Activated CD8-positive, alpha-beta memory T cell treated with anti-CD3 and anti-CD28 coated beads, Interleukin-2, amount 10 ng/mL, durations not matched to agents 7 days and 5 days (primary cell): ENCODE results near the gene PPP1R9B. TPM values are rescaled to one million over a fixed set of nuclear protein-coding genes. Genes with fewer than 3 reads are reported as not detected.

Experiments used
- ATAC-seq: fragments of 150-1000 bp; cut with Tn5 transposase; one replicate; pipeline ENCODE4 v1.10.0; 2021; ENCODE audit warnings: moderate library complexity
- CTCF ChIA-PET: fragments of 350-600 bp; sonication (Branson Sonifier 250); formaldehyde crosslinking; loops from one replicate; lab custom pipeline; 2021; ENCODE audit warnings: antibody characterized with exemption; lab: Charles Lee
- DNase-seq: peaks from one replicate; pipeline ENCODE4 v3.0.0-alpha.2; 2020
- H3K27ac Mint-ChIP-seq: one replicate; pipeline ENCODE4 v1.8.0; 2021; ENCODE audit warnings: mild to moderate bottlenecking, mixed read lengths
- H3K27me3 Mint-ChIP-seq: one replicate; pipeline ENCODE4 v1.8.0; 2021; ENCODE audit warnings: mixed read lengths
- H3K36me3 Mint-ChIP-seq: one replicate; pipeline ENCODE4 v1.8.0; 2021; ENCODE audit warnings: mild to moderate bottlenecking, mixed read lengths
- H3K4me1 Mint-ChIP-seq: one replicate; pipeline ENCODE4 v1.8.0; 2021; ENCODE audit warnings: mixed read lengths
- H3K4me3 Mint-ChIP-seq: one replicate; pipeline ENCODE4 v1.8.0; 2021; ENCODE audit warnings: mild to moderate bottlenecking, moderate library complexity, mixed read lengths
- H3K9me3 Mint-ChIP-seq: one replicate; pipeline ENCODE4 v1.8.0; 2022; ENCODE audit warnings: low read depth, mixed read lengths
- total RNA-seq, 2 experiments: library from RNA; stranded (reverse); gene quantifications; one replicate each; pipeline ENCODE4 v1.2.3, GENCODE V29; 2021

The PPP1R9B gene
- total RNA-seq, 2 experiments from 2014 or later: 108 to 121 TPM

GRCh38 chr17:50113624-50114320, 36.7 kb downstream of the PPP1R9B start:
- CTCF ChIA-PET: interaction anchor here (0.6 to 4.3 kb wide), 15 partner anchors 9 to 933 kb away, joined by 3 to 25 read pairs (median 6); partner anchors contain the start of genes PDK2 and SAMD14
- no peaks in the 10 kb centered on the region for H3K9me3 Mint-ChIP-seq
- ATAC-seq (no peak), DNase-seq (no peak)
- peaks cover 7% of the 10 kb centered on the region for H3K4me1 Mint-ChIP-seq
- H3K4me3 Mint-ChIP-seq: no peak overlapping the region
- no peaks in the 10 kb centered on the region for H3K36me3 Mint-ChIP-seq
- peaks cover 33% of the 10 kb centered on the region for H3K27me3 Mint-ChIP-seq
- H3K27ac Mint-ChIP-seq: no peak overlapping the region

GRCh38 chr17:50112694-50113093, 37.8 kb downstream of the PPP1R9B start:
- H3K4me3 Mint-ChIP-seq: no peak overlapping the region
- no peaks in the 10 kb centered on the region for H3K36me3 Mint-ChIP-seq
- no peak overlapping the region for H3K27ac Mint-ChIP-seq
- H3K27me3 Mint-ChIP-seq: peaks cover 23% of the 10 kb centered on the region
- DNase-seq (no peak), ATAC-seq (no peak)
- H3K4me1 Mint-ChIP-seq: peaks cover 7% of the 10 kb centered on the region
- CTCF ChIA-PET: interaction anchor here (0.6 to 4.3 kb wide), 5 partner anchors 14 to 932 kb away, joined by 3 to 25 read pairs (median 13); partner anchors contain the start of gene PDK2
- no peaks in the 10 kb centered on the region for H3K9me3 Mint-ChIP-seq

- no peak overlapping the region for H3K27ac Mint-ChIP-seq
- DNase-seq (no peak), ATAC-seq (no peak)
- H3K9me3 Mint-ChIP-seq: no peaks in the 10 kb centered on the region
- no peaks in the 10 kb centered on the region for H3K36me3 Mint-ChIP-seq
- H3K27me3 Mint-ChIP-seq: peaks cover 19% of the 10 kb centered on the region
- CTCF ChIA-PET: interaction anchor here (0.7 to 4.3 kb wide), 9 partner anchors 14 to 185 kb away, joined by 3 to 25 read pairs (median 6); partner anchors contain the start of genes ITGA3 and PDK2
- no peak overlapping the region for H3K4me3 Mint-ChIP-seq
- peaks cover 4% of the 10 kb centered on the region for H3K4me1 Mint-ChIP-seq
Measured at GRCh38 chr17:50111673-50112655, 38.5 kb downstream of the PPP1R9B start.

GRCh38 chr17:50110591-50111349, 39.7 kb downstream of the PPP1R9B start:
- CTCF ChIA-PET: interaction anchor here (1.1 to 3.9 kb wide), 6 partner anchors 16 to 186 kb away, joined by 3 to 13 read pairs (median 8); partner anchors contain the start of genes ITGA3 and PDK2

GRCh38 chr17:50109785-50110184, 40.7 kb downstream of the PPP1R9B start:
- DNase-seq (no peak), ATAC-seq (no peak)
- Mint-ChIP-seq H3K27ac (no peak overlapping the region), H3K36me3 (no peaks in the 10 kb centered on the region), H3K4me1 (no peaks in the 10 kb centered on the region), H3K4me3 (no peak overlapping the region), H3K27me3 (peaks cover under 1% of the 10 kb centered on the region), H3K9me3 (no peaks in the 10 kb centered on the region)
- CTCF ChIA-PET: interaction anchor here (0.5 to 3.9 kb wide), 3 partner anchors 15 to 280 kb away, joined by 3 to 13 read pairs (median 3); partner anchors contain the start of gene PDK2

More at GRCh38 chr17:50110591-50111349, 39.7 kb downstream of the PPP1R9B start:
- no peak for DNase-seq
- Mint-ChIP-seq H3K27me3 (peaks cover 8% of the 10 kb centered on the region), H3K9me3 (no peaks in the 10 kb centered on the region), H3K36me3 (no peaks in the 10 kb centered on the region), H3K4me3 (no peak overlapping the region), H3K4me1 (no peaks in the 10 kb centered on the region), H3K27ac (no peak overlapping the region)
- no peak for ATAC-seq

GRCh38 chr17:50109207-50109606, 41.3 kb downstream of the PPP1R9B start:
- DNase-seq: no peak
- CTCF ChIA-PET: interaction anchor here (0.5 to 3.9 kb wide), 4 partner anchors 15 to 280 kb away, joined by 3 to 13 read pairs (median 3); partner anchors contain the start of gene PDK2
- Mint-ChIP-seq H3K27me3 (no peaks in the 10 kb centered on the region), H3K4me3 (no peak overlapping the region), H3K36me3 (no peaks in the 10 kb centered on the region), H3K4me1 (no peaks in the 10 kb centered on the region), H3K27ac (no peak overlapping the region), H3K9me3 (no peaks in the 10 kb centered on the region)
- ATAC-seq: no peak

- no peak overlapping the region for H3K4me3 Mint-ChIP-seq
- no peak overlapping the region for H3K27ac Mint-ChIP-seq
- CTCF ChIA-PET: interaction anchor here (0.7 to 3.9 kb wide), 5 partner anchors 9 to 77 kb away, joined by 3 to 13 read pairs (median 3); partner anchors contain the start of gene PDK2
- no peaks in the 10 kb centered on the region for H3K9me3 Mint-ChIP-seq
- no peaks in the 10 kb centered on the region for H3K27me3 Mint-ChIP-seq
- ATAC-seq (no peak), DNase-seq (no peak)
- H3K36me3 Mint-ChIP-seq: no peaks in the 10 kb centered on the region
- H3K4me1 Mint-ChIP-seq: no peaks in the 10 kb centered on the region
Measured at GRCh38 chr17:50108556-50108955, 41.9 kb downstream of the PPP1R9B start.

- Mint-ChIP-seq H3K4me3 (no peak overlapping the region), H3K27ac (no peak overlapping the region), H3K9me3 (no peaks in the 10 kb centered on the region), H3K36me3 (no peaks in the 10 kb centered on the region), H3K27me3 (no peaks in the 10 kb centered on the region), H3K4me1 (no peaks in the 10 kb centered on the region)
- DNase-seq (no peak), ATAC-seq (no peak)
- CTCF ChIA-PET: interaction anchor here (1.0 to 3.9 kb wide), 4 partner anchors 10 to 53 kb away, joined by 3 to 13 read pairs (median 7); partner anchors contain the start of gene PDK2
Measured at GRCh38 chr17:50107790-50108414, 42.6 kb downstream of the PPP1R9B start.

- no peaks in the 10 kb centered on the region for H3K36me3 Mint-ChIP-seq
- H3K27ac Mint-ChIP-seq: no peak overlapping the region
- ATAC-seq (no peak), DNase-seq (no peak)
- CTCF ChIA-PET: interaction anchor here (0.8 to 3.9 kb wide), 4 partner anchors 11 to 299 kb away, joined by 3 to 13 read pairs (median 7); partner anchors contain the start of gene PDK2
- H3K4me1 Mint-ChIP-seq: no peaks in the 10 kb centered on the region
- H3K9me3 Mint-ChIP-seq: no peaks in the 10 kb centered on the region
- H3K4me3 Mint-ChIP-seq: no peak overlapping the region
- H3K27me3 Mint-ChIP-seq: no peaks in the 10 kb centered on the region
Measured at GRCh38 chr17:50106393-50107131, 43.9 kb downstream of the PPP1R9B start.

GRCh38 chr17:50105811-50106210, 44.7 kb downstream of the PPP1R9B start:
- H3K4me3 Mint-ChIP-seq: no peak overlapping the region
- no peaks in the 10 kb centered on the region for H3K9me3 Mint-ChIP-seq
- ATAC-seq (no peak), DNase-seq (no peak)
- H3K4me1 Mint-ChIP-seq: no peaks in the 10 kb centered on the region
- no peak overlapping the region for H3K27ac Mint-ChIP-seq
- CTCF ChIA-PET: interaction anchor here (0.8 kb wide), 1 partner anchor 300 kb away, joined by 3 read pairs; no protein-coding TSS in a partner anchor
- no peaks in the 10 kb centered on the region for H3K27me3 Mint-ChIP-seq
- H3K36me3 Mint-ChIP-seq: no peaks in the 10 kb centered on the region

- ATAC-seq: no peak
- no peak for DNase-seq
- Mint-ChIP-seq H3K36me3 (no peaks in the 10 kb centered on the region), H3K27ac (no peak overlapping the region), H3K4me3 (no peak overlapping the region), H3K4me1 (peaks cover 12% of the 10 kb centered on the region), H3K27me3 (no peaks in the 10 kb centered on the region), H3K9me3 (no peaks in the 10 kb centered on the region)
- CTCF ChIA-PET: interaction anchor here (2.3 to 3.7 kb wide), 3 partner anchors 11 to 17 kb away, joined by 6 to 19 read pairs (median 16); no protein-coding TSS in a partner anchor
Measured at GRCh38 chr17:50103941-50104340, 46.5 kb downstream of the PPP1R9B start.
